ENCODE measurements around the gene GOLGA8J.

GRCh38 chr15:30063835-30064546, 18.8 kb upstream of the GOLGA8J start:
- TF ChIP-seq ZNF114 (CRISPR knock-in tag; IDR thresholded peaks at IDR 0.05) (no peak), CTCF (conservative IDR thresholded peaks at IDR 0.05; ENCODE audit: low read depth in 2 of 2) (no peak), POLR2AphosphoS5 (IDR thresholded peaks at IDR 0.05; ENCODE audit: low read depth) (no peak), EZH2 (IDR thresholded peaks at IDR 0.05; ENCODE audit: low read depth, unreplicated experiment) (no peak), NANOG (IDR thresholded peaks at IDR 0.05; ENCODE audit: borderline replicate concordance) (no peak)
